HG02973 (cell line): ENCODE data around the gene PCBP3.
"Not testable (repeated sequence)": the region's sequence is repeated elsewhere in the genome, so short reads cannot be mapped to it uniquely, and the experiment has no call there.

ENCODE experiments used
- ATAC-seq: cut with Tn5 transposase; IDR thresholded peaks from one replicate; pipeline ENCODE4 v1.9.1; 2021; ENCODE audit warnings: moderate library complexity; ENCODE audit not compliant: unreplicated experiment

The PCBP3 gene

DNA sequence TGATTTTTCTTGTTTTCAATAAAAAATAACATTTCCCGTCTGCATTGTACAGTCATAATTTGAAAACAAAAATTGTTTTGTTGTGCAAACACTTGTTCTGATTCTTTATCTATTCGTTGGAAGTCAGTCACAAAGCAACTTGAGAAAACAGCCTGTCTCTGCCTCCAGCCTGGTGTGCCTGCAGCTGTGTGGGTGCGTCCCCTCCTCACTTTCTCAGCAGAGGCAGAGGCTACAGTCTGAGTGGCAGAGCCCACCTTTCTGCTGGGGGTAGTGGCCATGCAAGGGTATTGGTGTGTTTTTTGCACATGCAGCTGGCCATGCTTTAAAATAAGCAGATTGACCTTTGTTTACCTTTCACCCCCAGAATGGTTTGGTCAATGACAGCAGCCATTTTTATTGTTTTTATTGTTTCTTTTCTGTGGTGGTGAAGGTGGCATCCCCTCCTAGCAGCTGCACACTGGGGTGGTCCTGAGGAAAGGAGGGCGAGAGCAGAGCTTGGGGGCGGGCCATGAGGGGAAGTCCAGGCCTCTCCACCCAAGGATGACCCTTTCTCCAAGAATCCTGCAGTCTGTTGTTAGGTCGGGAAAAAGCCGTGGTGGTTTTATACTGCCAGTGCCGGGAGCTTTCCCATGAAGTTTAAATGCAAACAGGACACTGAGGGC, 159.6 kb downstream of the PCBP3 start:
- ATAC-seq, result no peak

DNA sequence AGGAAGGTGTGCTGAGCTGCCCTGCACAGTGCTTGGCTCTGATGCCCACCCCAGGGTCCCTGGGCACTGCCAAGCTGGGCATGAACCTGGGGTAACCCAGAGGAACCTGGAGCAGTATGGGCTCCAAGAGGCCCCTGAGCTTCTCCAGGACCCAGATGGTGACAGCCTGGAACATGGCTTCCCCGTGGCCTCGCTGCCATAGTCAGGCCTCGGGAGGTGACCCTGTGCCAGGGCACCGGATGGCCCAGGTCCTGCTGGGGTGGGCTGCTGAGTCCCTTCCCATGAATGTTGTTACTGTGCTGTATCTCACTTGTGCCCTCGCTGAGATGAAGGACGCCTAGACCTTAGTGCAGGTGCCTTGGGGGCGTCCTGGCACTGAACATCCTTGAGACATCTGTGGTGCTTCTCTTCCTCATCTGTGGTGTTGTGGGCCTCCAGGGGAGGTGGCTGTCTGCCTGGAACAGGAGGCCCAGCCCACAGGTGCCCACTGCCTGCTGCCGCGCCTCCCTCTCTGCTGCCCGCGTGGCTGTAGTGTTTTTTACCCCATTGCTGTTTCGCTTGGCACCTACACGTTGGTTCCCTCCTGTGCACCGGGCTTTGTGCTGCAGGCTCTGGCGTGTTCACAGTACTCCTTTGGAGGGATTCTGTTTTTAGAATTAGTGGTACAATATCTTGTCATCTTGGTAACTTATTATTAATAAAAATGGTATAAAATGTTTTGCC, 160.3 kb downstream of the PCBP3 start:
- ATAC-seq, result no peak

DNA sequence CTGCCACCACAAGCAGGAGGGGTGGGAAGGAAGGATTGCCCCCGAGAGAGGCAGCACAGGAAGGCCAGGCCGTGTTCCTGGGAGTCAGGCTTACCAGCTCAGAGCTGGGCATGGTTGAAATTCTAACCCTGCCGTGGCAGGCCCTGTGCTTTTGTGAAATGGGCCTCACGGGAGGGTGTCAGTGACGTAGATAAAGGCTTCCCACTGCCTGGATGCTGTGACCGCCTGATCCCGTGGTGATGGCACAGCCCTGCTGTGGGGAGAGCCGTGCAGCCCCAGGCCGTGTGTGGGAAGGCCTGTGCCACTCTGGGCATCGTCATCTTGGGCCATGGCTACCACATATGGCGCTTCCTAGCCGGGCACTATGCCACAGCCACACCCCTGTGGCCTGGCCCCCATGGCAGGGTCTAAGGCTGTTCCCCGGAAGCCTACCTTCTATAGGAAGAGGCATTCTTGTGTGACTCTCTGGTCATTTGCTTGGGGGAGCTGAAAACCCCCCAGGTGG, 161.3 kb downstream of the PCBP3 start:
- ATAC-seq, result no peak

DNA sequence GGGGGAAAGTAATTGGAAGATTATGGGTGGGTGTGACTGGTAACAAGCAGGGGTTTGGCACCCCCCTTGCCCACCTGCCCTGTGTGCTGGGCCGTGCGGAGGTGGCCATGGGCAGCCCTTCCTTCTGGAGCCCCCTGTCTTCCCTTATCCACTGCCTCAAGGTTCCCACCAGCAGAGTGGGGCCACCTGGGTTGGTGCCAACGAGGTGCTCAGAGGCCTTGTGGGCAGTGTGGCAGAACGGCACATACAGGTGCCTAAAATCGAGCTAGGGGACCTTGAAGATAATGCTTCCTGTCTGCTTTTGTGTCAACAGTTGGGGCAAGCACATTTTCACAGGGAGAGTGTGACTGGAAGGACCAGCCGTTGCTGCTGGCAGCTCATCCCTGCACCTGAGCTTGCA, 161.8 kb downstream of the PCBP3 start:
- no peak for ATAC-seq

DNA sequence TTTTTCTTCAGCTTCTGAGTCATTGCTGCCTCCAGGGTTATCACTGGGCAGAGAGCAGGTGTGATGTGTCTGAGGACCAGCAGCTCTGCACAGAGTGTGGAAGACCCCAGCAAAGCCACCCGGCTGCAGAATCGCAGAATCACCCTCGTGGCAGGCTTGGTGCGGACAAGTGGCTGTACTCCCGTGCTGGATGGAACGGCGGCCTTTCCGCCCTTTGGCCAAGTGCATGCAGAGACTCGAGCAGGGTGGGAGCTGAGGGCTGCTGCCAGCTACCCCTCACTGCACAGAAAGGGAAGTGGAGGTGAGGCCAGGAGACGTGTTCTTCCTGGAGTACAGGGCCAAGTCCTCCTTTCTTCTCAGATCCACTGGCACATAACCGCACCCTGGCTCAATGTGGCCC, 162.5 kb downstream of the PCBP3 start:
- no peak for ATAC-seq

DNA sequence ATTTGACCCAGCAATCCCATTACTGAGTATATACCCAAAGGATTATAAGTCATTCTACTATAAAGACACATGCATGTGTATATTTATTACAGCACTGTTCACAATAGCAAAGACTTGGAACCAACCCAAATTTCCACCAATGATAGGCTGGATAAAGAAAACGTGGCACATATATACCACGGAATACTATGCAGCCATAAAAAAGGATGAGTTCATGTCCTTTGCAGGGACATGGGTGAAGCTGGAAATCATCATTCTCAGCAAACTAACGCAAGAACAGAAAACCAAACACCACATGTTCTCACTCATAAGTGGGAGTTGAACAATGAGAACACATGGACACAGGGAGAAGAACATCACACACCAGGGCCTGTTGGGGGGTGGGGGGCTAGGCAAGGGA, 165.1 kb downstream of the PCBP3 start:
- ATAC-seq, result not testable (repeated sequence)

DNA sequence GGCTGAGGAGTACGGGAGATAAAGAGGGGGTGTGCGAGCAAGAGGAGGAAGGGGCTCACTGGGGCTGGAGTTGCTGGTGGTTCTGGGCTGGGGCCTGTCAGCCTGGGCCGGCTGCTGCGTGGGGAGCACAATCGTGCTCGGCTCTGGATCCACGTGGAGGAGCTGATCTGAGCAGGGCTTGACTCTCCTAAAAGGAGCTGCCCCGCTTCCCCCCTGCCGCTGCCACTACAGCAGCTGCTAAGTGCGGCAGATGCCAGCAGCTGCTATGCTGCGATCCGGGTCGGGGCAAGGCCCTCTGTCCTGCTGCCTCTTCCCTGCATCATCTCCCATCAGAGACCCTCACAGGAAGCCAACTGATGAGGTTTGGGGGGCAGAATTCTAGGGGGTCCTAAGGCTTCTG, 165.9 kb downstream of the PCBP3 start:
- ATAC-seq, result no peak

DNA sequence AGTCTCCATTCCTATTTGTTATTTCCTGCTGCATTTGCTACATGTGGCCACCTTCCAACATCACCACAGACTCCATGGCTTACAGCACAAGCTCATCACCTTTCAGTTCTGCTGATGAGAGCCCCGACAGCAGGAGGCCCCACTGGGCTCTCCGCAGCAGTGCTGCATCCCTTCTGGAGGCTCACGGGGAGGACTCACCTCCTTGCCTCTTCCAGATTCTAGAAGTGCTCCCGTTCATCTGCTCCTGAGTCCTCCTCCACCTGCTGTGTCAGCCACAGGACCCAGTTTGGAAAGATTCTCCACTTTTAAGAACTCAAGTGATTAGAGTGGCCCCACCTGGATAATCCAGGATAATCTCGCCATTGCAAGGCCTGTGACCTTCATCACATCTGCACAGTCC, 167.6 kb downstream of the PCBP3 start:
- ATAC-seq, result no peak

DNA sequence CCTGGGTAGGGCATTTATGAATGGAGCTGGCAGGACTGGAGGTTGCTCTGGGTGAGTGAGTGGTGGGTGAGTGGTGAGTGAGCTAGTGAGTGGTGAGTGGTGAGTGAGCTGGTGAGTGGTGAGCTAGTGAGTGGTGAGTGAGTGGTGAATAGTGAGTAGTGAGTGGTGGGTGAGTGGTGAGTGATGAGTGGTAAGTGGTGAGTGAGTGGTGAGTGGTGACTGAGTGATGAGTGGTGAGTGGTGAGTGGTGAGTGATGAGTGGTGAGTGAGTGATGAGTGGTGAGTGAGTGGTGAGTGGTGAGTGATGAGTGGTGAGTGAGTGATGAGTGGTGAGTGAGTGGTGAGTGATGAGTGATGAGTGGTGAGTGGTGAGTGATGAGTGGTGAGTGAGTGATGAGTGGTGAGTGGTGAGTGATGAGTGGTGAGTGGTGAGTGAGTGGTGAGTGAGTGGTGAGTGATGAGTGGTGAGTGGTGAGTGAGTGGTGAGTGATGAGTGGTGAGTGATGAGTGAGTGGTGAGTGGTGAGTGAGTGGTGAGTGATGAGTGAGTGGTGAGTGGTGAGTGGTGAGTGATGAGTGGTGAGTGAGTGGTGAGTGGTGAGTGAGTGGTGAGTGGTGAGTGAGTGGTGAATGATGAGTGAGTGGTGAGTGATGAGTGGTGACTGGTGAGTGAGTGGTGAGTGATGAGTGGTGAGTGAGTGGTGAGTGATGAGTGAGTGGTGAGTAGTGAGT, 170.8 kb downstream of the PCBP3 start:
- not testable (repeated sequence) for ATAC-seq

DNA sequence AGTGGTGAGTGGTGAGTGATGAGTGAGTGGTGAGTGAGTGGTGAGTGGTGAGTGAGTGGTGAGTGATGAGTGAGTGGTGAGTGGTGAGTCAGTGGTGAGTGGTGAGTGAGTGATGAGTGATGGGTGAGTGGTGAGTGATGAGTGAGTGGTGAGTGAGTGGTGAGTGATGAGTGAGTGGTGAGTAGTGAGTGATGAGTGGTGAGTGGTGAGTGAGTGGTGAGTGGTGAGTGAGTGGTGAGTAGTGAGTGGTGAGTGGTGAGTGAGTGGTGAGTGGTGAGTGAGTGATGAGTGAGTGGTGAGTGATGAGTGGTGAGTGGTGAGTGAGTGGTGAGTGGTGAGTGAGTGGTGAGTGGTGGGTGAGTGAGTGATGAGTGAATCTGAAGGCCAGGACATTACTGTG, 172.3 kb downstream of the PCBP3 start:
- not testable (repeated sequence) for ATAC-seq

DNA sequence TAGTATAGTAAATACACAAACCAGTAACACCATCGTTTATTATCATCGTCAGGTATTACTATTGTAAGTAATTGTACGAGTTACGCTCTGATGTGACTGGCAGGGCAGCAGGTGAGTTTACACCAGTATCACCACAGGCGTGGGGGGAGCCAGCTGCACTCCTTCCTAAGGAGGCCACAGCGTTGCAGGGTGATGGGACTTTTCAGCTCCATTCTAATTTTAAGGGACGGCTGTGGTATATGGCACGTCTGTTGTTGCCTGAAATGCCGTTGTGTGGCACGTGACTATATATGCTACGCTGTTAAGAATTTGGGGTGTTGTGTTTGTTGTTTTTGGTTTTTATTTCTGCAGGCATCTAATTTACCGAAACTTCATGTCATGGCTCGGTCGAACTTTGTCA, 173.3 kb downstream of the PCBP3 start:
- ATAC-seq, result no peak

DNA sequence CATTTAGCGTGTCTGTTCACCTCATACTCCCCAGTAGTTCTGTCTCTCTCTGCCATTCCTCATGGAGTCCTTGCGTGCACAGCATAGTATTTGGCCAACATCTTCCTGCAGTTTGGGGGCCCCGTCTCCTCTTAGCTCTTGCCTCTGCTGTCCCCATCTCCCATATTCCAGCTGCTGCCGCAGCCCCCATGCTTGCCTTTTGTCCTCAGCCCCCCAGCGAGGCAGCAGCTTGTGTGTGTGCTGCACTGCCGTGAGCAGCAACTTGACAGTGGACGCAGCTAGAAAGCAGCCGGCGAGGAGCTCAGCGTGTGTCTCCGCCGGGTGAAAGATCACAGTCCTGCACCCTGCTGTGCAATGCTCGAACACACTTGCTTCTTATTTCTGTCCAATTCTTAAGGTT, 173.8 kb downstream of the PCBP3 start:
- no peak for ATAC-seq

DNA sequence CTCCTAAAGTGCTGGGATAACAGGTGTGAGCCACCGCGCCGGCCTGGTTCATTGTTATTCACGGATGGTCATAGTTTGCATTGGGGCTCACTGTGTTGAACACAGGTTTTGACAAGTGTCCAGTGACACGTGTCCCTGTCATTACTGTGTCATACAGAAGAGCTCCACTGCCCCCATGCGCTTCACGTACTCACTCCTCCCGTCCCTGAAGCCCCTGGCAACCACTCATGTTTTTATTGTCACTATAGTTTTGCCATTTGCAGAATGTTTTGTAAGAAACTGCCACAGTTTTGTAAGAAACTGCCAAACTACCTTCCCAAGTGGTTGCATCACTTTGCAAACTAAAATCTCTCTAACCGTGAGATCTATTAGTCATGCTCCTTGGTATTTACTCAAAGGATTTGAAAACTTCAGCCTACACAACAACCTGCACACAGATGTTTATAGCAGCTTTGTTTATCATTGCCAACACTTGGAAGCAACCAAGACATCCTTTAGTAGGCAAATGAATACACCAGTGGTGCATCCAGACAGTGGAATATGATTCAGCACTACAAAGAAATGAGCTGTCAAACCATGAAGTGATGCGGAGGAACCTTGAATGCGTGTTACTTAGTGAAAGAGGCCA, 174.9 kb downstream of the PCBP3 start:
- ATAC-seq, result no peak

DNA sequence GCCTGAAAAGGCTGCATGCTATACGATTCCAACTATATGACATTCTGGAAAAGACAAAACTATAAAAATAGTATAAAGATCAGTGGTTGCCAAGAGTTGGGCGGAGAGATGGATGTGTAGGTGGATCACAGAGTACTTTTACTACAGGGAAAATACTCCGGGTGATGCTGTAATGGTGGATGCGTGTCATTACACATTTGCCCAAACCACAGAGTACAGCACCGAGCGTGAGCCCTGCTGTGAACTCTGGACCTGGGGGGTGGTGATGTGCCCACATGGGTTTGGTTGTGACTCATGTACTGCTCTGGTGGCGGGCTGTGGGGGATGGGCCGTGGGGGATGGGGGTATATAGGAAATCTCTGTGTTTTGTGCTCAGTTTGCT, 175.4 kb downstream of the PCBP3 start:
- ATAC-seq, result no peak

DNA sequence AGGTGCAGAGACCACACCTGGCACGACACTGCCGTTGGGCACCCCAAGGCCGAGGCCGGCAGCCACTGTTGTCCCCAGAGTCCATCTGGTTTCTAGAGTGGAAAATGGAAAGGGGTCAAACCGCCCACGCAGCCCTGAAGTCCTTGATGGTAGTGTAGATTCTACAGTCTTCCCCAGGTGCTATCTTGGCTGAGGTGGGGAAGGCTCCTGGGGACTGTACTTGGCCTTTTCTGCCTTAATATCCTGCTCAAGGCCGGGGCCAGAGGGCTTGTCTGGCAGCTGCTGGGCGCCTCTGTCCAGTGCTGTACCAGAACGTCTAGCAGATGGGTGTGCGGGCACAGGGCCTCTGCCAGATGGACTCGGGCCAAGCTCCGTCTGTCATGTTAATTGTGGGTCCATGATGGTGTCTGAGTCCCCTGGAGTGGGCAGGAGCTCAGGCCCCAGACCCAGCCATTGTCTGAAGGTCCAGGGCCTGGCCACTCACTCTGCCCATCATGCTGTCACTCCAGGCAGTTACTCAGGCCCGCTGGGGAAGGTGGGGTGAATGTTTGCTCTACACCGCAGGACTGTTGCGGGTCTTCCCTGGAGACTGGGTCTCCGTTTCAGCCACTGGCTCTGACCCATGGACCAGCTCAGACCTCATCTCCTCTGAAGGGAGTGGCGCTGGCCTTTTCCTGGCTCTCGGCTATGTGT, 176.1 kb downstream of the PCBP3 start:
- ATAC-seq, result no peak

DNA sequence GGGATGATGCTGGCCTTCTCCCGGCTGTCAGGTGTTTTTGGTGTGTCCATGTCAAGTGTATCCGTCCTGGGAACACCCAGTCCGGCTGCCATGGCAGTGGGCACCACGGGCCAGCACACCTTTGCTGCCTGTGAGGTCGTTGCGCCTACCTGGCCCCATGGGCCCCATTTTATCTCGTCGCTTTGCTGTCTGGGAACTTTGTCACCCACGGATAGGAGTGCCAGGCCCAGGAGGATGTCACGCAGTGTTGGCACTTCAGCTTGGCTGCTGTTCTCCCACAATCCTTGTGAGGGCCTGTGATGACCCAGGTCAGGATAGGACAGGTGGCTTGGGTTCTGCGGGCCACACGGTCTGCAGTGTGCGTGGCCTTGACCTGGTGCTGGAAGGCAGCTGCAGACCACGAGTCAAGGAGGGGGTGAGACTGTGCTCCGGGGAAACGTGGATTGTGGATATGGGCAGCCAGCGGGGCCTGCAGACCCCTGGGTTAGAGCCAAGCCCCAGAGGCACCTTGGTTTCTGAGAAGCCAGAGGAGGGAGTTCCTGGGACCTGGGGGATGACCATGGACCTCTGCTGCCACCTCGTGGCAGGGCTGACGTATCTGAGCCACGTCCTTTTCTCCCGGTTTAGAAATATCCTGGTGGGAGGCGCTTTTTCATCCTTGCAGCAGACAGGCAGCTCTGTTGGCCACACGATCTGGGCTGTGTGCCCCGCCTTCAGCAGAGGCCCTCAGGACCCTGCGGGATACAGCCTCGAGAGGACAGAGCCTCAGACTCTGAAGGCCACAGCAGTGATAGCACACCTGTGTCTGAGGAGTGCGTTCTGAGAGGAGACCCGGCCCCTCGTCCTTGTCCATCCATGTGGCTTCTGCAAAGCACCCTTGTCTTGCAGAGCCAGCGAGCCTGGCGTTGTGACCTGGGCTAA, 176.9 kb downstream of the PCBP3 start:
- ATAC-seq, result no peak

DNA sequence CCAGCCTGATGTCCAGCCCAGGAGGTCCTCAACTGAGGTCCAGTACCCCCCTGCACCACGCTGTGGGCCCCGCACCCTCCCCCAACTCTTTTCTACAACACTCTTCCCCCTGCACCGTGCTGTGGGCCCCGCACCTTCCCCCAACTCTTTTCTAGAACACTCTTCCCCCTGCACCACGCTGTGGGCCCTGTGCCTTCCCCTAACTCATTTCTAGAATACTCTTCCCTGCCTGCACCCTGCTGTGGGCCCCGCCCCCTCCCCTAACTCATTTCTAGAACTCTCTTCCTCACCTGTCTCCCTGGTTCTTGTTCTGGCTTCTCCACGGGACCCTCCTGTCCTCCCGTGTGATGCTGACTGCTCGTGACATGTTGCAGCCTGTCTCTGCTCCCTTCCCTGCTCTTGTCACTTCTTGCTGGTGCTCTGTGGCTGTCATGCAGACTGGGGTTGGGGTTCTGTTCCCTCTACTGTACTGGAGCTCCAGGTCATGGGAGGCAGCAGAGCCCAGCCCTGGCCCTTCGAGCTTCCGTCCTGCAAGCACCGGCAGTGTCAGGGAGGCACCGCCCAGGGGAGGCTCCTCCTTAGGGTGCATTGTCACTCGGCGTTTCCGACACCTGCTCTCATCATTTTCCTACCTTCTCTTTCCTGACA, 177.9 kb downstream of the PCBP3 start:
- no peak for ATAC-seq

DNA sequence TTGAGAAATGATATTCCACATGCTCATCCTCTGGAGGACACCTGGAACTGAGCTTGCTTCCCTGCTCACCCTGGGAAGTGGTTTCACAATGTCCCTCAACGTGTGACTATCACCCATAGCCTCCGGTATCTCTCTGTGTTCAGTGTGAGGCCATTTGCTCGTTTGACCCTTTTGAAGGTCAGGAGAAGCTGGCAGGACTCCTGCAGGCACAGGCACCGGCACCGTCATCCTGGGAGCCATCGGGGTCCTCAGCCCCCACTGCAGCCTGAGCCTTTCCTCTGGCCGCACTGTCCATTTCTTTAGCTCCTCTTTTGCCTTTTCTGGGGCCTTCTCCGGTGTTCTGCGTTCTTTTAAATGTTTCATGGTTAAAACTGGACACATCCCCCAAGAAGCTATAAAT, 178.5 kb downstream of the PCBP3 start:
- ATAC-seq, result no peak

DNA sequence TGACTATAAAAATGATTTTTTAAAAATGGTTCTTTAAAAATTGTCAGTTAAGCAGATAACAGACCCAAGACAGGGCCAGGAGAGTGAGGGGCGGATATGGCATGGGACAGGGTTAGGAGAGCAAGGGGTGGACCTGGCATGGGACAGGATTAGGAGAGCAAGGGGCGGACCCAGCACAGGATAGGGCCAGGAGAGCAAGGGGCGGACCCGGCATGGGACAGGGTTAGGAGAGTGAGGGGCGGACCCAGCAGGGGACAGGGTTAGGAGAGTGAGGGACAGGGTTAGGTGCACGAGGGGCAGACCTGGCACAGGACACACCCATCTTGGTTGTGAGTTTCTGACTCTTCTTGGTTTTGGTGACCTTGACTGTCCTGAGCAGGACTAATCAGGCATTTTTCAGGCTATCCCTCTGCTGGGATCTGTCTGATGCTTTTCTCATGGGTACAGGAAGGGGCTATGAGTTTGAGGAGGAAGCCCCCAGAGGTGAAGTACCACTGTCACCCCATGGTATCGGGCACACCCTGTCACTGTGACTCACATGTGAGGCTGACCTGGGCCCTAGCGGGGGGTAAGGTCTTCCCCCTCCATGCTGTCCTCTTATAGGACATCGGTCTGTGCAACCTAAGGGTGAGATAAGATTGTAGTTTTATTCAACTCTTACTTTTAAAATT, 179.0 kb downstream of the PCBP3 start:
- no peak for ATAC-seq
